GM20431 (cell line): ENCODE measurements around the gene PRODH.
"Not testable (repeated sequence)": the region's sequence is repeated elsewhere in the genome, so short reads cannot be mapped to it uniquely, and the experiment has no call there.

Source experiments
- in situ Hi-C: fragments of 300-500 bp; cut with MseI, MboI; formaldehyde crosslinking; loops from one replicate; pipeline ENCODE4 v1.15.0; 2020; ENCODE audit warnings: low sequenced_read_pairs; ENCODE audit not compliant: unreplicated experiment

PRODH gene

GRCh38 chr22:18911535-18911934, 24.6 kb downstream of the PRODH start:
- in situ Hi-C loops: not testable (repeated sequence)

- in situ Hi-C loops: no loop called here
These were observed 26.5 kb downstream of the PRODH start for GRCh38 chr22:18909556-18909955.

GRCh38 chr22:18906896-18907295, 29.2 kb downstream of the PRODH start:
- in situ Hi-C loops: no loop called here

- in situ Hi-C loops: not testable (repeated sequence)
These were observed 29.7 kb downstream of the PRODH start for GRCh38 chr22:18906410-18906745.

- in situ Hi-C loops: no loop called here
These were observed 30.3 kb downstream of the PRODH start, which contains the start of gene DGCR6 for GRCh38 chr22:18905540-18906409. TSS of gene DGCR6 (plus strand) at chr22:18906320. CDS start at chr22:18906375, 55 bp downstream.

- in situ Hi-C loops: not testable (repeated sequence)
These were observed 39.9 kb downstream of the PRODH start for GRCh38 chr22:18896037-18896657.

- in situ Hi-C loops: not testable (repeated sequence)
These were observed 42.3 kb downstream of the PRODH start for GRCh38 chr22:18893775-18894174.

- in situ Hi-C loops: not testable (repeated sequence)
These were observed 45.4 kb downstream of the PRODH start for GRCh38 chr22:18890510-18891192.

GRCh38 chr22:18888115-18888514, 48.0 kb downstream of the PRODH start:
- in situ Hi-C loops: no loop called here

GRCh38 chr22:18884465-18884864, 51.6 kb downstream of the PRODH start:
- in situ Hi-C loops: not testable (repeated sequence)

- in situ Hi-C loops: not testable (repeated sequence)
These were observed 54.8 kb downstream of the PRODH start for GRCh38 chr22:18881260-18881659.
